GM21717 (cell line): Measurements from ENCODE around the gene ITPRIPL2.

Experiments
- ATAC-seq: cut with Tn5 transposase; IDR thresholded peaks from one replicate; pipeline ENCODE4 v1.9.1; 2021; ENCODE audit warnings: mild to moderate bottlenecking, moderate library complexity; ENCODE audit not compliant: unreplicated experiment

Gene ITPRIPL2

DNA sequence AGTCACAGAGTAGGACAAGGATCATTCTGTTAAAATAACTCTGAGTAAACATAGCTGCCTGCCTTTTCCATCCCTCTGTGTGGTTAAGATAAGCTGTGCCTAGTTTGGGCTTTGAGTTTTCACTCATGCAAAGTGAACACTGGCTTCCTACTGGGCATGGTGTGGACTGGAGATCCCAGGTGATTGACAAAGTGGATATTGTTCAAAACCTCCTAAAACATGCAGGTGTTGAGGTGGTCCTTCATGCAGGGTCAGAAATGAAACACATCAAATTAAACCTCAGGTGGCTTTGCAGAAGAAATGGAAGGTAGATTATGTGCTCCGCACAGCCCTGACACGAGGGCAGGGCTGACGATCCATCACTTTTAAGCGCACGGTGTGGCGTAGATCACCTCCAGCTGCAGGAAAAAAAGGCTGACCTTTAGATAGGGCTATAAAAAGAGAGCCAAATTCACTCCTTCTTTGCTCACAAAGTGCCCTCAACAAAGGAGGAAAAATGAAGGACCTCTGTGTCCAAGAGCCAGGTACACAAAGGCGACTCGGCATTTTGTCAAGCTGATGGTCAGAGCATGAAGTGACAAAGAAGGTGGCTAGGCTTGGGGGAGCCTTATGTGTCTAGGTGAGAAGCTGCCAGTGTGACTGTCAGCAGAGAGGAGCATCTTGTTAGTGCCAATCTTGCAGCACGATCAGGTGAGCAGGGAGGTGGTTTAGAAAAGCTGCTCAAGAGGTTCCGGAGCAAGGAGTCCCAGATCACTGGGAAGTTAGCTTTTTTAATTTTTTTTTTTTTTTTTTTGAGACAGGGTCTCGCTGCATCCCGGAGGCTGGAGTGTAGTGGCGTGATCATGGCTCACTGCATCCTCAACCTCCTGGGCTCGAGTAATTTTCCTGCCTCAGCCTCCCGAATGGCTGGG lies 19.9 kb upstream of the ITPRIPL2 start:
- ATAC-seq: no peak

DNA sequence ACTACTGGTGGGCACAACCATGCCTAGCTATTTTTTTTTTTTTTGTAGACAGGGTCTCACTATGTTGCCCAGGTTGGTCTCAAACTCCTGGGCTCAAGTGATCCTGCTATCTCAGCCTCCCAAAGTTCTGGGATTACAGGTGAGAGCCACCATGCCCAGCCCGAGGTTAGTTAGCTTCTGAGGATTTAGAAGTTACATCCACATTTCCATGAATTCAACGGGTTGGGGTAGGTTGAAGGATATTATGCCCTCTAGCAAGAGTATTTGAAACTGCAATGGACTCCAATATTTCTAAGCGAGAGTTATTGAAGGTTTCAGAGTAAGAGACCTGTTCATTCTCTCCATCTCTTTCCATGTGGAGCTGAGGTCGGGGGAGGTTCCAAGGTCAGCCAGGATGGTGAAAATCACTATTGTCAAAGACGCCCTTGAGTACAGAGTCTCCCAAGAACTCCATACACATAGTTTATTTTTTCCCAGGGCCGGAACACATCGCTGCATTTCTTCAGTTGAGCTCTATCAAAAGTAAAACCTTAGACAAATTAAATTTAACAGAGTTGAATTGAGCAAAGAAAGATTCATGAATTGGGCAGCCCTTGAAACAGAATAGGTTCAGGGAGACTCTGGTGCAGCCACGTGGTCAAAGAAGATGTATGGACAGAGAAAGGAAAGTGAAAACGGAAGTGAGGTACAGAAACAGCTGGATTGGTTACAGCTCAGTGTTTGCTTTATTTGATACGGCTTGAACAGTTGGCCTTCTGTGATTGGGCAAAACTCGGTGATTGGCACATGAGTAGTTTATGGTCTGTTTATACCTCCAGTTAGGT lies 19.0 kb upstream of the ITPRIPL2 start:
- no peak for ATAC-seq

DNA sequence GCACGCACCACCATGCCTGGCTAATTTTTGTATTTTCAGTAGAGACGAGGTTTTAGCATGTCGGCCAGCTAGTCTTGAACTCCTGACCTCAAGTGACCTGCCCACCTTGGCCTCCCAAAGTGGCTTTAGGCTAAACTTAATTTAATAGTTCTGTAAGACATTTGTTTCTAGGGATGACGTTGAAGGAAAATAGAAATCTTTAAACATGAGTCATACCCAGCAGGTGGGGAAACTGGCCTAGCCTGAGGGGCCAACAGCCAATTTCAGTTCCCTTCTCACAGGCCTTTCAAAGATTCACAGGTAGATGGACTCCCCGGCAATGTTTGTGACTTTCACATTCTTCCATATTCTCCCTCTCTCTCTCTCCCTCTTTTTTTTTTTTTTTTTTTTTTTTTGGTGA lies 18.1 kb upstream of the ITPRIPL2 start:
- no peak for ATAC-seq

DNA sequence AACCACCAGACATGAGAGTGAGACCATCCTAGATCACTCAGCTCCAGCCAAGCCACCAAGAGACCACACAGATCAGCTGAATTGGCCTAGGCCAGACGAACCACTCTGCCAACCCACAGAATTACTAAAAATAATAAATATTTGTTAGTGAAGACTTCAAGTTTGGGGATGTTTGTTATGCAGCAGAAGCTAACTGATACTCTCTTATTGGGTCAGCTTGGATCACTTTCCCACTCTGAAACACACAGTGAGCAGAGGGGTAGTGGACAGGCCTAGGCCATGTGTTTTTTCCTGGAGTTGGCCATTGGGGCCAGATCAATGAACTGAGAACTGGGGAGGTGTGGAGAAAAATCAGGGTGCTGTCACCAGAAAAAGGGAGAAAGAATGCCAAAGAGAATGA lies 15.6 kb upstream of the ITPRIPL2 start:
- no peak for ATAC-seq

DNA sequence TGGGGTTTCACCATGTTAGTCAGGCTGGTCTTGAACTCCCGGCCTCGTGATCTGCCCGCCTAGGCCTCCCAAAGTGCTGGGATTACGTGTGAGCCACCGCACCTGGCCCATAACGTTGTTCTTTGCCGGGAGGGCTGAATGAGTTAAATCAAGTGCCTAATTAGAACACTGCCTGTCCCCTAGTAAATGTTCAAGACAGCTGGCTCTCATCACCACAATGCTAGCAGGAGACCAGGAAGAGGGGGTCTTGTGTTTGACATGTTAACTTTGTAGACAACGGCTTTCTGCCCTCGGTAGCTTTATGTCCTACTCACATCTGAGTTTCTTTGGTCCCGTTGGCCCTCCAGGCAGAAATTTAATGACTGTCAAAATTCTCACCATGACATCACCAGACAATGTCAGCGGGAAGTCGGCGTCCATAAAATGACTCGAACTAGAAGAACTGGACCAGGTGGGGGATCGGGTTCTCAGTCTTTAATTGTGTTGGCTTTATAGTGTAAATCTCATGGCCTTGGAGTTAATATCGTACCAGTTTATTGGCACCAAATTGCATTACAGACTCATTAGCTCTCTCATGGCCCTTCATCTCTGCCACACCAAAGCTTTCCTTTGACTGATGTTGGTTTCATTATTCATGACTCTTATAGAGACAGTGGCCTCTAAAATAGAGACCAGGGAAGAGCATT lies 11.4 kb upstream of the ITPRIPL2 start:
- ATAC-seq: no peak

DNA sequence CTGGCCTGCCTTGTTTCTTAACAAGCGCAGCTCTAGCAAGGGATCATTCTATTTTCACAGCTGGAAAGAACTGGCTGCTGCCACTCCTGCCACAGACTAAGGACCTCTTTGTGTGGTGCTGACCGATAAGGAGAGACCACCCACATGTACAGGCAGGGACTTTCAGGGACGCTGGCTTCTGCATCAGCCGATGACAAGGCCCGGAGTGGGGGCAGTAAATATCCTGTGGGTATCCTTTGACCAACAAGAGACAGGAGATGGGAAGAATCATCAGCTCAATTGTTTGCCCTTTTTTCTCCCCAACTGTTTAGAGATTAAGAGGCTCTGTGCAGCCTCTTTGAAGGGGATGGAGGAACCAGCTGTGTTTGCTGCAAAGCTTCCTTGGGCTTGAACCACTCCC lies 9.2 kb upstream of the ITPRIPL2 start:
- ATAC-seq: no peak

DNA sequence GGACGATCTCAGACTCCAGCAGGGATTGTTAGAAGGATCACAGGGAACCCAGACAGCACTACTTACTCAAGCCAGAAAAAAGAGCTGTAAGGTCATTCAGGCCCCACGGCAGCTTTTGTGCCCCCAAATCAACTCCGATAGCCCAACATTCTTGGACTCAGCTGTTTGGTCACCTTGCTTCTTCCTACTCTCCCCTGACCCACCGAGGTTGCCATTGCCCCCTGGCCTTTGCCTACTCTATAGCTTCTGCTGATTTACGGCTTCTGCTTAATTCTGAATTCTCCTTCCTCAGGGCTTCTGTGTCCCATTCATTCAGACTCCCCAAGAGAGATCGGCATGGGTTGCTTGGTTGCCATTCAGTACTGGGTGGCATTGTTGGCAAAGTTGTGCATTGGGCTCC lies 8.6 kb upstream of the ITPRIPL2 start:
- ATAC-seq: no peak

DNA sequence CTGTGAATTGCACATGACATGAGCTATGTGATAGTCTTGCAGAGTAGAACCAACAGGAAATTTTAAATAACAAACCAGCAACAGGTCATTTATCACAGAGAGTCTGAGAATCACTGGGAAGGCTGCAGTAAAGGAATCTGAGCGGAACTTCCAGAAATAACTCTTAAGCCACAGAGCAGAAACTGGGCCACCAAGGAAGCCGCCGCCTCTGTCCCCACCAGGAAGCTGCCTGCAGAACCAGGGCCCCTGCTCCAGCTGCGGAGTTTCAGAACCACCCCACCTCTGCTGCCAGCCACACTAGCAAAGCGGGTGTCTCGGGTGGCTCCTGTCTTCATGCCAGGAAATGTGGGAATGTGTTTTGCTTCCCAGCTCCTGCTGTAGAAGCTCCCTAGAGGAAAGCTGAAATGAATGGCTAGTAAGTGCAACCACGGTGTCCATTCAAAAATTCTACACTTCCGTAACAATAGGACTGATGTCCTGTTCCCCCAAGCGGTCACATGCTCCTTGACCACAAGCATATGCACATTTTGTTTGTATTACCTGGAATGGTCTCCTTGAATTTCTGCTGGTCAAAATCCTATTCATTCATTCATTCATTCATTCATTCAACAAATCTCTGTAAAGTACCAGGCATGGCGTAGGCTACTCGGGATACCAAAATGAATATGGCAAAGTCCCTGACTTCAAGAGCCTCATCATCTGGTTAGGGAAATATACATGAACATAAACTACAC lies 7.7 kb upstream of the ITPRIPL2 start:
- no peak for ATAC-seq

DNA sequence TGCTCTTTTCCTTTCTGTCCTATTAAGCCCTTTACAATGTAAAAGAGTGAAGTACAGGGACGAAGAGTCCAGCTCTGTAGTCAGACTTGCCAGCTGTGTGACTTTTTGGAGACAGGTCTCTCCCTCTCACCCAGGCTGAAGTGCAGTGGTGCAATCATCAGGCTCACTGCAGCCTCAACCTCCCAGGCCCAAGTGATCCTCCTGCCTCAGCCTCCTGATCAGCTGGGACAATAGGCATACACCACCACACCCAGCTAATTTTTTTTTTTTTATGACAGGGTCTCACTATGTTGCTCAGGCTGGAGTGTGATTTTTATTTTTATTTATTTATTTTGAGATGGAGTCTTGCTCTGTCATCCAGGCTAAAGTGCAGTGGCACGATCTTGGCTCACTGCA lies 7.1 kb upstream of the ITPRIPL2 start:
- no peak for ATAC-seq

DNA sequence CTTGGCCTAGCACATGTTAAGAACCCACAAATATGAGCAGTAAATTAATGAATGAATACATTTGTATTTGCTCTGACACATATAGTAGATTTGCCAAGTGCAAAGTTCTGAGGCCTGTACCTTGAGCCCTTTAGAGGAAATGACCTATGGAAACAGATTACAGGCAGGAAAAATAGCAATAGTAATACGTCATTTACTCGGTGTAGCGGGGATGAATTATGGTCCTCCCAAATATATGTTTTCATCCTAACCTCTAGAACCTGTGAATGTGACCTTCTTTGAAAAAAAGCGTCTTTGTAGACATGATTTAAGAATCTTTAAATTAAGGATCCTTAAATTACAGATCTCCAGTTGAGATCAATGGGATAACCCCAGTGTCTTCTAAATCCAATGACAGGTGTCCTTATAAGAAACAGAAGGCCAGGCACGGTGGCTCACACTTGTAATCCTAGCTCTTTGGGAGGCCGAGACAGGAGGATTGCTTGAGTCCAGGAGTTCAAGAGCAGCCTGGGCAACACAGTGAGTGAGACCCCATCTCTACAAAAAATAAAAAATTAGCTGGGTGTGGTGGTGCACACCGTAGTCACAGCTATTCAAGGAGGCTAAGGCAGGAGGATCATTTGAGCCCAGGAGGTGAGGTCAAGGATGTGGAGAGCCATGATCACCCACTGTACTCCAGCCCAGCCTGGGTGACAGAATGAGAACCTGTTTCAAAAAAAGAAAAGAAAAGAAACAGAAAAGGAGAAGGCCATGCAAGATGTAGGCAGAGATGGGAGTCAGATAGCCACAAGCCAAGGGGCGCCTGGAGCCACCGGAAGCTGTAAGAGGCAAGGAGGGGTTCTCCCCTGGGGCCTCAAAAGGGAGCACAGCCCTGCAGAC lies 5.1 kb upstream of the ITPRIPL2 start:
- no peak for ATAC-seq

DNA sequence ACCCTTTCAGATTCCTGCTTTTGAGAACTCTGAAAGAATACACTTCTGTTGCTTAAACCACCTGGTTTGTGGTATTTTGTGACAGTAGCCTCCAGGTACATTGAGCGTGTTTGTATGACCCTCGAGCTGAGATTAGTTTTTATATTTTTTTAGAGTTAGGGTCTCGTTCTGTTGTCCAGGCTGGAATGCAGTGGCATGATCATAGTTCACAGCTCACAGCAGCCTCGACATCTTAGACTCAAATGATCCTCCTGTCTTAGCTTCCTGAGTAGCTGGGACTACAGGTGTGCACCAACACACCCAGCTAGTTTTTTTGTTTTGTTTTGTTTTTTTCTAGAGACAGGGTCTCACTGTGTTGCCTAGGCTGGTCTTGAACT lies 4.5 kb upstream of the ITPRIPL2 start:
- ATAC-seq: no peak

DNA sequence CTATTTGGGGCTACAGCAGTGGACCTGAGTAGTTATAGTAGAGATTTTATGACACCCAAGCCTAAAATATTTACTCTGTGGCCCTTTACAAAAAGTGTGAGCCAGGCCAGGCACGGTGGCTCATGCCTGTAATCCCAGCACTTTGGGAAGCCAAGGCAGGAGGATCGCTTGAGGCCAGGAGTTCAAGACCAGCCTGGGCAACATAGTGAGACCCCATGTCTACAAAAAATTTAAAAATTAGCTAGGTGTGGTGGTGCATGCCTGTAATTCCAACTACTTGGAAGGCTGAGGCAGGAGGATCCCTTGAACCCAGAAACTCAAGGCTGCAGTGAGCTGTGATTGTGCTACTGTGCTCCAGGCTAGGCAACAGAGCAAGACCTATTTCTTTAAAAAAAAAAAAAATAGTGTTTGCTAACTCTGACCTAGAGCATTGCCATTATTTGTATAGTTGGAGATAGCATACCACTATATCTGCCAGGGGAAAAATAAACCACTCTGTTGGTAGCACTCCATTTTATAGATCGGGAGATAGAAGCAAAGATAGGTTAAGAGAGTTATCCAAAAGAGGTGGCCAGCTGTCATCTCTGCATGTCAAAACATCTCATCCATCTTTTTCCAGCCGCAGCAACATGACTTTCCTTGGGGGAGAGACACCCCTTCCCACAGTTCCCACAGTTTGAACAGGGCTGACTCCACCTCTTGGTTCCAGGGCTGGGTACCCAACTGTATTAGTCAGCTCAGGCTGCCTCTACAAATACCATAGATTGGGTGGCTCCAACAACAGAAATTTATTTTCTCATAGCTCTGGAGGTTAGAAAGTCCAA lies 3.0 kb upstream of the ITPRIPL2 start:
- no peak for ATAC-seq

DNA sequence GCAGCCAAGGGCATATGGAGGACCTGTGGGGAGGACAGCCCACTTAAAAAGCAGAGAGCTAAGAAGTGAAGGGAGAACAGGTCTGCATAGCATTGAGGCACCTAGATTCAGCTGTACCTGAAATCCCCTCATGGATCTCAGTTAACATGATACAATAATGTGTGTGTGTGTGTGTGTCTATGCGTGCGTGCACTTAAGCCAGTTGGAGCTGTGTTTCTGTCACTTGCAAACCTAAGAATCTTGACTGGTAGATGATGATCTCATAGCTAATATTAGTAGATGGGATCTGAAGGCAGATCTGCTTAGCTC lies 1.7 kb upstream of the ITPRIPL2 start:
- no peak for ATAC-seq

DNA sequence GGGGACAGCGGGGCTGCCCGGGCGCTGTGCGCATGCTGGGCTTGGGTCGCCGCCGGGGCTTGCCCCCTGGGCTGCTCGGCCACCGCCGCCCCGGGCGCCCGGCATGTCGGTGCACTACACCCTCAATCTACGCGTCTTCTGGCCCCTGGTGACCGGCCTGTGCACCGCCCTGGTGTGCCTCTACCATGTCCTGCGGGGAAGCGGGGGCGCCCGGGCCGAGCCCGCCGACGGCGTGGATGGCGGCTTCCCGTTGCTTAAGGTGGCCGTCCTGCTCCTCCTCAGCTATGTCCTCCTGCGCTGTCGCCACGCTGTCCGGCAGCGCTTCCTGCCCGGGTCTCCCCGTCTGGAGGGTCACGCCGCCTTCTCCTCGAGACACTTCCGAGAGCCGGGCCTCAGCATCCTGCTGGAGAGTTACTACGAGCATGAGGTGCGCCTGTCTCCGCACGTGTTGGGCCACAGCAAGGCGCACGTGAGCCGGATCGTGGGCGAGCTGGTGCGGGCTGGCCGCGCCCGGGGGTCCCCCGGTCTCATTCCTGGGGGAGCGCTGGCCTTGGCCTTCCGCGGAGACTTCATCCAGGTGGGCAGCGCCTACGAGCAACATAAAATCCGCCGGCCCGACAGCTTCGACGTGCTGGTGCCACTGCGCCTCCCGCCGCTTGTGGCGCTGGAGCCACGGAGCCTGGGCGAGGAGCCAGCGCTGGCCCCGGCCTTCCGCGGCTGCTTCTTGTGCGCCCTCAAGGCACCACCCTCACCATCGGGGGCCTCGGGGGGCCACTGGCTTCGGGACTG lies 789 bp downstream of the ITPRIPL2 start:
- ATAC-seq: no peak

DNA sequence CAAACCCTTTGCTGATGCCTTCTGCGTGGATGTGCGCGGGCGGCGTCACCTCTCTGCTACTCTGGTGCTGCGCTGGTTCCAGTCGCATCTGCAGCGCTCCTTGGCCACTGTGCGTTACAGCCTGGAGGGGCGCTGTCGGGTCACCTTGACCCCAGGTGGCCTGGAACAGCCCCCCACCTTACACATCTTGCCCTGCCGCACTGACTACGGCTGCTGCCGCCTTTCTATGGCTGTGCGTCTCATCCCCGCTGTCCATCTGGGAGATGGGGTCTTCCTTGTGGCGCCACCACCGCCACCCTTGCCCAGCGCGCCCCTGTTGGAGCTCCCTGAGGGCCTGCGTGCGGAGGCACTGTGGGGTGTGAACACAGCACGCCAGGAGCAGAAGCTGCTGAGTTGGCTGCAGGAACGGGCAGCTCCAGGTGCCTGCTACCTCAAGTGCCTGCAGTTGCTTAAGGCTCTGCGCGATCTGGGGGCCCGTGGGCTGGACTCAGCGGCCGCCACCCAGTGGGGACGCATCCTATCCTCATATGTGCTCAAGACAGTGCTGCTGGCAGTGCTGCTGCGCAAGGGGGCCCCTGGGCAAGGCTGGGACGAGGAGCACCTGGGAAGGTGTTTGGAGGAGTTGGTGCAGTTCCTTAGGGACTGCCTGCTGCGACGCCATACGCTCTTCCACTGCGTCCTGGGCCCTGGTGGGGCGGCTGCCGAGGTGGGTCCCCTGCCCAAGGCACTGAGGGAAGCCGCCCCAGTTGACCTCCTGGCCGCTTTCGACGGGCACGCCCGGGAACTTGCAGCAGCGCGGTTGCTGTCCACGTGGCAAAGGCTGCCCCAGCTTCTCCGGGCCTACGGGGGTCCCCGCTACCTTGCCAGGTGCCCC lies 1.6 kb downstream of the ITPRIPL2 start:
- ATAC-seq: no peak

DNA sequence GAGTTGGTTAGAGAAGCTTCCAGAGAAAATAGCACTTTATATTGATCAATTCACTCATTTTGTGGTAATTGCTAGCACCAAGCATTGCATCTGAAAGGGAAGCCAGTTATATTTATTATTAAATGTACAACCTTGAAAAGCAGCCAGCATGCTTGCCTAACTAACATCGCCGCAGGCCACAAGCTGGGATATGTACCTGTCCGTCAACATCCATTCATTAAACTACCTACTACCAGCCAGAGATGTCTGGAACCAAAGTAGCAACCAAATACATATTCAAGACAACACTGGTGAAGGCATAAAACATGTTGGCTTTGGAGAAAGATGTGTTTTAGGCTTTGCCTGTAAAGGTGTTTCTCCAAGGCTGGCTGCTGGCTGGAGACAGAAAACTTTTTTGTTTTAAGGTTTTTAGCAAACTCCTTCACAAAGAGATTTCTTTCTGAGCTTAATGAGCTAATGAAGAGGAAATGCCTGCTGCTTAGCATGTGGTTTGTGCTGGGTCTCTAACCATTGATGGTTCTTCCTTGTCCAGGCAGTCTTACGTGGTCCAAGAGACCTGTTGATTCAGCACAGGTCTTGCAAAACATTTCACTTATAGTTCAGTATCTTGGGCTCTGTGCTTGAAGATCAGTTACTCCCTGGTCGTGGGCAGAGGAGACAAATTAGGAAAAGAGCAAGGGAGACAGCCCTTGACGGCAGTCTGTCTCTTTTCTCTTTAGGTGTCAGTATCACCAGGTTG lies 3.1 kb downstream of the ITPRIPL2 start:
- no peak for ATAC-seq

DNA sequence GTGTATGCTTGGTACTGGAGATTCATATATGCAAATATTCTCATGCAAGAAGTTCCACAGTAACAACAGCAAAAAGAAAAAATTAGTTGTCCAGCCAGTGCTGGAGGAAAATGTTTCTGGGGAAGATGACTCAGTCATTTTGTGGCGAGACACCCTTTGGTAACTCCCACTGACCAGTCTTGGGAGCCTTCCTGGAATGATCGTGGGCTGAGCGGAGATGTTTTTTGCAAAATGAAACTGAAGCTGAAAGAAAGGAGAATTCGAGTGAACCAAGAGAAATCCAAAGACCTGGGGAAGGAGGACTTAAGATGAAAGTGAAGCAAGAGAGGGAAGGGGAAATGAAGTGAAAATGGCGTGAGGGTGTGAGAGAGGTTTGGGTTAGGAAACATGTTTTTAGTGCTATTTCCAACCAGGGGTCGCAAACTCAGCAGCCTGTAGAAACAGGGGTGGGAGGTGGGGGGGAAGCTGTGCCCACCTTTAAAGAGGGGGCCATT lies 5.2 kb downstream of the ITPRIPL2 start:
- no peak for ATAC-seq
